HG03457 (cell line): ENCODE results near the gene APOL3.
"Not testable (repeated sequence)": the region's sequence is repeated elsewhere in the genome, so short reads cannot be mapped to it uniquely, and the experiment has no call there.

Source experiments
- ATAC-seq: cut with Tn5 transposase; IDR thresholded peaks from one replicate; pipeline ENCODE4 v1.9.1; 2021; ENCODE audit warnings: moderate number of reproducible peaks; ENCODE audit not compliant: unreplicated experiment

The APOL3 gene

GRCh38 chr22:36162127-36163034 is 1.8 kb upstream of the APOL3 start:
- ATAC-seq, result no peak

GRCh38 chr22:36161793-36162126 is 1.2 kb upstream of the APOL3 start:
- ATAC-seq, result not testable (repeated sequence)

DNA sequence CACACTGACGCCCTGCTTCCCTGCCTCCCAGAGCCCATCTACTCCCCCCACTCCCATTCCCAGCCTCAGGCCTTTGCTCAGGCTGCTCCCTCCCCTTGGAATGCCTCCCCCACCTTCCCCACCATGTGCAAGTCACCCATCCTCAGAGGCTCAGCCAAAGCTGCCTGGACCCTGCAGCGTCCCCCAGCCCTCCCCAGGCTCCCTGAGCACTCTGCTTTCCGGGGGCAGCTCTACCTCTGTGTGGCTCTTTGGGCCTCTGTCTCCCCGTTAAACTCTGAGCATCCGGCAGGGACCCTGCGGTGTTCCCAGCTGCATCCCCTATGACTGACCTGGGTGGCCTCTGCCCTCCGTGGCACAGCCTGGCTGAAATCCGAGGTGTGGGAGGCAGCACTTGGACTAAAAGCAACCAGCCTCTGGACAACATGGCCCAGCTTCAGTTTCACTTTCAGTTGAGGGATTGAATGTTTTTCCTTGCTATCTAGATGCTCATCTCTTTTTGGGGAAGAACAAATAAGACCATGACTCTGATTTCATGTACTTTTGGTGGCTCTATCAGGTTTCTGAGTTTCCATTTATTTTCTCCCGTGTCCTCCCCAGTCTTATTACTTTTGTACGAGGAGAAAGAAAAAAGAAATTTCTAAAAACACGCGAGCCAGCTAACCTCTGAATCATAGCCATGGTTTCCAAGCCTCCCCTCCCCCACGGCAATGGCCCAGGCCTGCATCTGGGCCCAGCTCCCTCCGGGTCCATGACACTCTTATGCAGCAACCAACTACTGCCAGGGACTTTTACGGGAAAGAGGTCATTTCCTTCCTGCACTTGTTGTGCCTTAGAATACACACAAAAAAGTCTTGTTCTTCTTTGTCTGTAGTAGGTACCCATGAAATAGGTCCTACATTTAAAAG is 3.8 kb downstream of the APOL3 start:
- ATAC-seq, result no peak

DNA sequence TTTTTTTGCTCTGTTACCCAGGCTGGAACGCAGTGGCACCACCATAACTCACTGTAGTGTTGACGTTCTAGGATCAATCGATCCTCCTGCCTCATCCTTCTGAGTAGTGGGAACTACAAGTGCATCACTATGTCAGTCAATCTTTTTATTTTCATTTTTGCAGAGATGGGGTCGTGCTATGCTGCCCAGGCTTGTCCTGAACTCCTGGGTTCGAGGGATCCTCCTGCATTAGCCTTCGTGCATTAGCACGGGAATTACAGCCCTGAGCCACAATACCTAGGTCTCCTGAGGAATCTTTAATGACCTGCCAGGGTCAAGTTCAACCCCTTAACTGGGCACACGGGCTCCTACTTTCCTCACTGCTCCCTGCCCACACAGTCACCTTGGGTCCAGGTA is 4.4 kb downstream of the APOL3 start:
- ATAC-seq, result no peak

DNA sequence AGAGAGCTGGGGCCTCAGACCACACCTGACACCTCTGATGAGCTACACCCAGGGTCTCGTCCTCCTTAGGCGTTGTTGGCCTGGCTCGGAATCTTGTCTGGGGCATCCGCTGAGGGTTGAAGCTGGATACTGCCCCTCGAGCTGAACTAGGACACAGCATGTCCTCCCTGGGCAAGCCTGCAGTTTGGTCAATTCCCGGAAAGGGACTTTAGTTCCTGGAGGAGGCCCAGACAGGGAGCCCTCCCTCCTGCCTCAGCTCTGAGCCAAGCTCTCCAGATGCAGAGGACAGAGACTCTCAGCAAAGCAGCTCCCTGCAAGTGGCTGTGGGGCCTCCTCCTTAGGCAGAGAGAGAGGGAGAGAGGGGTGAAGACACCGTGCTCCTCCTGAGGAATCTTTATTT is 4.9 kb downstream of the APOL3 start:
- ATAC-seq, result no peak

DNA sequence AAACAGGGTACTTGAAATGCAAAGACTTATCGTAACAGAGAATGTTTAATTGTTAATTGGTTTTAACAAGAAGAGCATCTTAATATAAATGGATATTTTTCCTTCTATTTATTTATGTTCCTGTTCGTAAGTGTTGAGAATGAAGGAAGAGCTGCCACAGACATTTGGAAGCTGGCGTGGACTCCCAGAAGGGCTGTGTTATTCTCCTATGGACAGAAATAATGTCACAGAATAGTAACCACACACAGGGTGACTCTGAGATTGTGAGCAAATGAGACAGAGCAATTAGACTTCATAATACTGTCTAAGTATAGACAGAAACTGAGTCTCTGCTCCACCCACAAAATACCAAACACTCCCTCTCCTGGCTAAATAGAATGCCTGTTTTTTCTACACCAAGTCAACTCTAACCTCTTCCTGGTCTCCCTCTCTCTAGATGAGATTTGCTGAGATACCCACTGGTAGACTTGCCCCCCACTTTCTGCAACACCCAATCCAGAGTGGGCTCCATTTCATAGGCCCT is 6.1 kb downstream of the APOL3 start:
- ATAC-seq, result no peak

DNA sequence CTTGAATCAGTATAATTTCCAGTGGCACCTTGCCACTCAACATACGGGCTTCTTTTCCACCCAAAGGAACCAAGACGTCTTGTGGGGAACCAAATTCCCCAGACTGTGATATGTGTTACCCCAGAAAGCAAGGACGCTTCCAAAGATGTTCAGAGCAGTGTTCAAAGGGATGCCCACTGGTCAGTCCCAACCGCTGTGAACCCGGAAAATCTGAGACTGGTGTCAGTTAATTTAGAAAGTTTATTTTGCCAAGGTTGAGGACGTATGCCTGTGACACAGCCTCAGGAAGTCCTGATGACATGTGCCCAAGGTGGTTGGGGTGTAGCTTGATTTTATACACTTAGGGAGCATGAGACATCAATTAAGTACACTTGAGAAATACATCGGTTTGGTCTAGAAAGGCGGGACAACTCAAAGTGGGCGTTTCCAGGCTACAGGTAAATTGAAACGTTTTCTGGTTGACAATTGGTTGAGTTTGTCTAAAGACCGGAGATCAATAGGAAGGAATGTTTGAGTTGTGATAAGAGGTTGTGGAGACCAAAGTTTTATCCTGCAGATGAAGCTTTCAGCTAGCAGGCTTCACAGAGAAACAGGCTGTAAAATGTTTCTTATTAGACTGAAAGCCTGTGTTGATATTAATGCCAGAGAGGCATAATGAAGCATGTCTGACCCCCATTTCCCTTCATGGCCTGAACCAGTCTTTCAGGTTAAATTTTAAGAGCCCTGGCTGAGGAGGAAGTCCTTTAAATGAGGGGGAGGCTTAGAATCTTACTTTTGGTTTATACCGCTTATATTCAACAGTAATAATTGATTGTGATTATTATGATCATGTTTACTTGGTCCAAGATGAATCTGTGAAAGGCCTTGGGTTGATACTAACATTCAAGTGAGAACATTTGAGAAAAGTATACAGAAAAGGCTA is 6.8 kb downstream of the APOL3 start:
- no peak for ATAC-seq

- not testable (repeated sequence) for ATAC-seq
Observed at GRCh38 chr22:36152821-36153220, 7.7 kb downstream of the APOL3 start.

DNA sequence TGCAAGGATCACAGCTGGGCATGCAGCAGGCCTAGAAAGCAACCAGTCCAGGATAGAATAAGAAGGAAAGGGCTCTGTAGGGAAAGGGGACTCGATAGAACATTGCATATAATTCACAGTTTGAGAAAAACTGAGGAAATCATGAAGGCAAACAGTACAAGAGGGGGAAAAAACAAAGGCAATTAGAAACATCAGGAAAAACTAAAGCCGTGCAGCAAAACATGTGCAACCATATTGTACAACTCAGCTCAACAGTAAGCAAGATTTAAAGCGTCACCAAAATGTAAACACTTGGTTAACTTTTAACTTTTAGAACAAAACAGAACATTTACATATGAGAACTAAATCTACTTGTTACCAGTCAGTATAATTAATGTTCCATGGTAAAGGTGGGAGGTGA is 8.5 kb downstream of the APOL3 start:
- no peak for ATAC-seq

DNA sequence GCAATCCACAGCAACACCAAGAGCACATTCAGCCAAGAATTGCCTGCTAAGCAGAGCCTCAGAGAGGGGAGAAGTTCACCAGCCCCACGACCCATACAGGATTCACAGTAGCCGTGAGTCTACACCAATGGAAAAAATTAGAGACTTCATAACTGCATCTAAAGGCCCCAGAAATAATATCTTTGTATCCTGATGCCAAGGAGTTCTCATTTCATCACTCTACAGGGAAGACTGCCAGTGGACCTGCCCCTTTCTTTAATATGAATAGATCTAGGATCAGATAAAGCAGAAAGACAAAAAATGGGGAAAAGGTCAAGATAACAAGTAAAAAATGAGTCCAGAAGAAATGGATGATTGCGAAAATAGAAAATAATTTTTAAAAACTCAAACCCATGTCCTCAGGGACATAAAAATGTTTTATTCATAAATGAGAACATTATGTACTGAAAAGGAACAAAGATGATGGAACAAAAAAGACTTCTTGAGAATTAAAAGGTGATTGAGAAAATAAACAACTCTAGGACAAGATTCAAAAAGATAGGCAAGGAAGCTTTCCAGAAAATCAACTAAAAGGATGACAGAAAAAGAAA is 9.5 kb downstream of the APOL3 start:
- ATAC-seq, result no peak

DNA sequence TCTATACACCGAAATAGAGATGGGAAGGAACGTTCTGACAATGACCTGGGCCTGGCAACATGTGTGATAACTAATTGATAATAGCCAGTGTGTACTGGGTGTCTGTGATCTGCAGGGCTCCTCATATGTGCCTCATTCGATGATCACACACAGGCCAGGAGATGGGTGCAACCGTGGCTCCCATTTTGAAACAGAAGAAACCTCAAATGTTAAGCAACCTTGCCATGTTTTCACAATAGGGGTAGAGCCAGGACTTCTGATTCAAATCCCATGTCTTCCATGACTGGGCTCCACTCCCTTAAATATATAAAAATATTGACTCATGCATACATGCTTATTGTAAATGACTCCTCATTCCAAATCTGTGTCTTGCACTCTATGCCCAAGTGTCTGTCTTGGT is 11.1 kb downstream of the APOL3 start:
- ATAC-seq, result no peak

- no peak for ATAC-seq
Observed at GRCh38 chr22:36148411-36148810, 12.1 kb downstream of the APOL3 start.

DNA sequence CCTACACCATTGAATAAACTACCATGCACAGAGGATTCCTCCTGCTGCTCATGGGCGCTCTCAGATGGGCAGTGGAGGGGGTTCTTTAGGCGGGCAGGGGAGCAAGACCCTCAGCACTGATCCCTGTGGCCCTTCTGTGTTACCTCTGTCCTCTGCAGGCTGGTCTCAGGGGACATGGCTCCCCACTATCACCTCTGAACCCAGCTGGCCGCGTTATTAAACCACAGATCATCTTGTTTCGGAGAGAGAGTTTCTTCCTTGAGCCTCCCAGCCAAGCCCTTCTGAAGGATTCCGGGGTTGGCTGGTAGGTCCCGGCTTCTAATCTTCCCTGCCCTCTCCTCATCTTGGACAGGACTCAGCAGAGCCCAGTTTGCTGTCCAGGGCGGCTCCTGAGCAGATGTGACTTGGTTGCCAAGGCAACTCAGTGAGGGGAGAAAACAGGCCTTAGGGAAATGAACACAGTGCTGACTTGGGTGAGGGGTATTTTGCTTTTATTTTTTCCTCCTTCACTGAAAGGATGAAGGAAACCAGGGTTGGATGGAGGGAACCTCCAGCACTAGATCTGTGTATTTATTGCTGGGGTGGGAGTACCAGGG is 13.3 kb downstream of the APOL3 start:
- no peak for ATAC-seq

DNA sequence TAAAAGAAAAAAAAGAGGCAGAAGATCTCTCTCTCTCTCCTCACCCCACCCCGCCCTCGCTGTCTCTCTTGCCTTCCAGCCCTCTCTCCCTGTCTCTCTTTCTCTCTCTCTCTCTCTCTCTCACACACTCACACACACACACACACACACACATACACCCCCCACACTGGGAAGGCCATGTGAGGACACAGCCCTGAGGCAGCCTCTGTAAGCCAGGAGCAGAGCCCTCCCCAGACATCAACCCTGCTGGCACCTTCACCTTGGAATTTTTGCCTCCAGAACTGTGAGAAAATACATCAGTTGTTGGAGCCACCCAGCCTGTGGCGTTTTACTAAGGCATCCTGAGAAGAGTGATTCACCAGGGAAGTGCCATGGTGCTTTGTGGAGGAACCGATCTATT is 14.7 kb downstream of the APOL3 start:
- no peak for ATAC-seq

DNA sequence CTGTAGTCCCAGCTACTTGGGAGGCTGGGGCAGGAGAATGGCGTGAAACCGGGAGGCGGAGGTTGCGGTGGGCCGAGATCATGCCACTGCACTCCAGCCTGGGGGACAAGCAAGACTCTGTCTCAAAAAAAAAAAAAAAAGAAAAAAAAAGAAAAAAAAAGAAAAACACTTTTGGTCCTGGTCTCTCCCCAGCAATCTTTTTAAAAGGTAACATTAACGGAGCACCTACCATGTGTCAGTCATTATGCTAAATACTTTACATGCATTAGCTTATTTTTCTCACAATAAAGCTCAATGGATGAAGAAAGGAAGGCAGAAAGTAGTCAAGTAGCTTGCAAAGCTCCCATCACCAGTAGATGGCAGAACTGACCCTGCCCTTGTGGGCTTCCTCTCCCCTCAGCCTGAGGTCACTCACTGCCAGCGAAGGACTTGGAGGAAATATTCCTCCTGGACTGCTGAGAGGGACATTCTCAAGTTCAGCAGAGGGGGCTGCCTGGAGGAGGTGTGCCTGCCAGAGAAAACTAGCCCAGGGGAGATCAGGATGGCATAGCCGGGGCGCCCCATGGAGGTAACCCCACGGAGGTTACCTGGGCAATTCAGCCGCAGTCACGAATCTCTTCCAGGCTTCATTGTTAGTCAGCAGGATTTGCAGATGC is 15.5 kb downstream of the APOL3 start:
- ATAC-seq, result no peak

GRCh38 chr22:36143956-36144355 is 16.6 kb downstream of the APOL3 start:
- ATAC-seq, result no peak

DNA sequence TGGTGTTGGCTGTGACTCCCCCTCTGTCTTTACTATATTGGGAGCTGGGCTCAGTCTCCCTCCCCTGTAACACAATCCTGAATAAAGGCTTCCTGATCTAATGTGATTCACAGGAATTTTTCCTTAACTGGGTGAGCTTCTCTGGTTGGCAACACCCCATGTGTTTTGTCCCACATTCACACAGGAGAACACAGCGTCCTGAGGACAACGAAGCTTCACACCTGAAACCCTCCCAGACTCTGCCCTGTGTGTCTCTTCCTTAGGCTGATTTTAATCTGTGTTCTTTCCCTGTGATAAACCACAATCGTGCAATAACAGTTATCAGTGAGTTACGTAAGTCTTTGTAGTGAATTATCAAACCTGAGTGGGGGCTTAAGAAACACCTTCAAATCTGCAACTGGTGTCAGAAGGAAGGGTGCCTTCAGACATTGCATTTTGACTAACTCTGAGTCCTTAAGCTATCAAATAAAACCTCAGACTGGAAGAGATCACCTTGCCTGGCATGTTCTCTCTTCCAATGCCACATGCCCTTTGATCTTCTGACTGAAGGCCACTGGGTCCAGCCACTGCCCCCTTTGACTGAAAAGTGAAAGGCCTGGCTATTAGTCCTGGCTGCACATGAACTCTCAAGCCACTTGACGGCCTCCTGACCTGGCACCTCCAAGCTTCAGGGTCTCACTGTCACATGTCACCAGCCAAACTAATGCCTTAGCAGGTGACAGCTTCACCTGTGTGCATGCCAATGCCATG is 17.3 kb downstream of the APOL3 start:
- ATAC-seq, result no peak

GRCh38 chr22:36141481-36141880 is 19.1 kb downstream of the APOL3 start:
- no peak for ATAC-seq

DNA sequence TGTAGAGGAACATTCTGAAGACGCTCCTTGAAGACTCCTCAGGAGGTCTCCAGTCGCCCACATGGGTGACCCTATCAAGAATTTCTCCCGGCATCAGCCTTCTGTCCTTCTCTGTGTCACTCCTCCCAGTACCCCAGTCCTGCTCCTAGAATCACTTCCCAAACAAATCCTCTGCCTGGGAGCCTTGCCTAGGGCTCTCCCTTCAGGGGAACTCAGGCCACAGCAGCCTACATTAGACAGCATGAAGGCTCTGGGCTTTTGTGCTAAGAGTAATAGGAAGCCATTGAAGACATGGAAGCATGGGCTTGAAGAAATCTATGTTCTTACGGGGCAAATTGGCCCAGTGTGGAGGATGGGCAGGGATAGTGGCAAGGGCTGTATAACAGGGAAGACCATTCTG is 21.8 kb downstream of the APOL3 start:
- ATAC-seq, result not testable (repeated sequence)
